IMR-90 (cell line): ENCODE data around the gene DPY19L1. TPM values are rescaled to one million over a fixed set of nuclear protein-coding genes. Genes with fewer than 3 reads are reported as not detected.
A peak's percentile ranks its signal among the peaks of the same experiment; 100 is the strongest.

Experiments
- ATAC-seq: fragments of 200-7000 bp; cut with Tn5 transposase; 2 replicates; pipeline ENCODE4 v1.9.1; 2020; ENCODE audit warnings: low read depth, mild to moderate bottlenecking, moderate library complexity
- BruUV-seq: library from RNA; stranded (reverse); fragments of 400-500 nt; replicated peaks from 2 replicates; lab custom pipeline; 2021; lab: Mats Ljungman, UMichigan
- CTCF ChIA-PET: fragments of 300-600 bp; formaldehyde crosslinking; extraction: SDS; loops from one replicate; lab custom pipeline; 2021; ENCODE audit warnings: antibody characterized with exemption; lab: Yijun Ruan, JAX
- POLR2A ChIA-PET: fragments of 300-600 bp; sonication (Branson Sonifier 250); formaldehyde crosslinking; loops from one replicate; lab custom pipeline; 2022; ENCODE audit warnings: antibody characterized with exemption; ENCODE audit not compliant: unreplicated experiment; lab: Charles Lee
- DNase-seq: peaks from one replicate; pipeline ENCODE4 v3.0.0; 2013
- H2AFZ ChIP-seq: replicated peaks from 2 replicates; pipeline ENCODE3; 2013; ENCODE audit warnings: low read length, mild to moderate bottlenecking; ENCODE audit not compliant: poor library complexity
- H2AK5ac ChIP-seq: 2 replicates; pipeline ENCODE4 v1.6.1; 2013; ENCODE audit warnings: low read depth, low read length, inconsistent platforms
- H2AK9ac ChIP-seq: replicated peaks from 2 replicates; pipeline ENCODE3; 2013; ENCODE audit warnings: mild to moderate bottlenecking, low read depth, low read length, moderate library complexity; ENCODE audit not compliant: poor library complexity
- H2BK120ac ChIP-seq: 2 replicates; pipeline ENCODE4 v1.6.1; 2013; ENCODE audit warnings: low read depth, low read length, inconsistent platforms
- H2BK15ac ChIP-seq: 3 replicates; pipeline ENCODE4 v1.6.1; 2013; ENCODE audit warnings: low read depth, low read length, inconsistent platforms
- H2BK20ac ChIP-seq: 2 replicates; pipeline ENCODE4 v1.6.1; 2013; ENCODE audit warnings: low read depth, mild to moderate bottlenecking, inconsistent platforms, low read length, moderate library complexity
- H2BK5ac ChIP-seq: 2 replicates; pipeline ENCODE4 v1.6.1; 2013; ENCODE audit warnings: mild to moderate bottlenecking, low read depth, low read length, inconsistent platforms; ENCODE audit not compliant: poor library complexity, severe bottlenecking
- H3K14ac ChIP-seq: replicated peaks from 2 replicates; pipeline ENCODE4 v1.6.1; 2013; ENCODE audit warnings: low read depth, low read length, inconsistent platforms
- H3K18ac ChIP-seq: 2 replicates; pipeline ENCODE4 v1.6.1; 2013; ENCODE audit warnings: low read depth, low read length, control low read depth
- H3K23ac ChIP-seq: 2 replicates; pipeline ENCODE4 v1.6.1; 2013; ENCODE audit warnings: low read depth, low read length, inconsistent platforms
- H3K27ac ChIP-seq: 2 replicates; pipeline ENCODE4 v1.5.1; 2013; ENCODE audit warnings: mild to moderate bottlenecking, control low read depth, low read length; ENCODE audit not compliant: insufficient read depth
- H3K27me3 ChIP-seq: 2 replicates; pipeline ENCODE4 v1.6.1; 2013; ENCODE audit warnings: low read length; ENCODE audit not compliant: control insufficient read depth, insufficient read depth
- H3K36me3 ChIP-seq: 2 replicates; pipeline ENCODE4 v1.6.1; 2013; ENCODE audit warnings: low read length, mixed read lengths; ENCODE audit not compliant: control insufficient read depth, insufficient read depth
- H3K4ac ChIP-seq: 2 replicates; pipeline ENCODE4 v1.6.1; 2013; ENCODE audit warnings: low read depth, low read length, inconsistent platforms
- H3K4me1 ChIP-seq: 2 replicates; pipeline ENCODE4 v1.6.1; 2013; ENCODE audit warnings: low read length, mixed read lengths; ENCODE audit not compliant: control insufficient read depth, insufficient read depth
- H3K4me2 ChIP-seq: 2 replicates; pipeline ENCODE4 v1.6.1; 2013; ENCODE audit warnings: low read depth, mild to moderate bottlenecking, control low read depth, low read length, moderate library complexity
- H3K4me3 ChIP-seq: 2 replicates; pipeline ENCODE4 v1.5.1; 2013; ENCODE audit warnings: low read depth, mild to moderate bottlenecking, control low read depth, low read length, moderate library complexity; ENCODE audit not compliant: insufficient read depth
- H3K56ac ChIP-seq: 2 replicates; pipeline ENCODE4 v1.6.1; 2013; ENCODE audit warnings: low read length, inconsistent platforms; ENCODE audit not compliant: insufficient read depth; ENCODE audit errors: extremely low read depth
- H3K79me1 ChIP-seq, 2 experiments: 2 replicates each; pipeline ENCODE4 v1.6.1; 2013; ENCODE audit warnings: low read length in 2 of 2, inconsistent platforms in 1 of 2, low read depth in 1 of 2
- H3K9ac ChIP-seq: 2 replicates; pipeline ENCODE4 v1.6.1; 2013; ENCODE audit warnings: low read depth, low read length, control low read depth
- H3K9me1 ChIP-seq: 2 replicates; pipeline ENCODE4 v1.6.1; 2013; ENCODE audit warnings: low read length, inconsistent platforms; ENCODE audit not compliant: insufficient read depth
- H3K9me3 ChIP-seq: 2 replicates; pipeline ENCODE4 v1.6.1; 2013; ENCODE audit warnings: low read length; ENCODE audit not compliant: control insufficient read depth, insufficient read depth
- H4K20me1 ChIP-seq: 2 replicates; pipeline ENCODE4 v1.6.1; 2013; ENCODE audit warnings: low read length, inconsistent platforms; ENCODE audit not compliant: insufficient read depth
- H4K5ac ChIP-seq: 2 replicates; pipeline ENCODE4 v1.6.1; 2013; ENCODE audit warnings: mild to moderate bottlenecking, low read depth, low read length, control low read depth
- H4K8ac ChIP-seq, 2 experiments: 2 replicates each; pipeline ENCODE4 v1.6.1; 2013; ENCODE audit warnings: low read depth in 2 of 2, low read length in 2 of 2, control low read depth in 1 of 2, inconsistent platforms in 1 of 2
- H4K91ac ChIP-seq: 2 replicates; pipeline ENCODE4 v1.6.1; 2013; ENCODE audit warnings: low read depth, low read length, inconsistent platforms; ENCODE audit not compliant: insufficient read depth
- CEBPB ChIP-seq: IDR thresholded peaks from 2 replicates; pipeline ENCODE4 v1.6.1; 2012; ENCODE audit warnings: low read depth, low read length, improper control_type of control experiment
- CHD1 ChIP-seq: IDR thresholded peaks from 2 replicates; pipeline ENCODE4 v1.6.1; 2012; ENCODE audit warnings: low read depth, low read length, improper control_type of control experiment
- RFX5 ChIP-seq: IDR thresholded peaks from 2 replicates; pipeline ENCODE4 v1.8.0; 2012; ENCODE audit warnings: low read depth, mild to moderate bottlenecking, low read length, moderate library complexity
- USF2 ChIP-seq: fragments of 150-350 bp; IDR thresholded peaks from 2 replicates; pipeline ENCODE4 v1.6.1; 2017; ENCODE audit warnings: mild to moderate bottlenecking, antibody characterized with exemption, low read length, low read depth
- WGBS, 2 experiments: methylation state at CpG; one replicate each; pipeline versions ENCODE4 v1.1.5 to v1.1.7; 2013; ENCODE audit warnings: missing lambda C conversion rate in 2 of 2; ENCODE audit not compliant: insufficient read length in 1 of 2; ENCODE audit errors: extremely low coverage in 2 of 2; 5-methylcytosine and 5-hydroxymethylcytosine counted together
- dilution Hi-C: fragments of 300-500 bp; cut with HindIII; formaldehyde crosslinking; loops from one replicate; pipeline ENCODE4 v1.14.3; 2018; ENCODE audit warnings: low sequenced_read_pairs; ENCODE audit not compliant: unreplicated experiment
- in situ Hi-C: fragments of 300-500 bp; cut with MboI; formaldehyde crosslinking; loops from 3 replicates; pipeline ENCODE4 v1.14.3; 2019; ENCODE audit warnings: low sequenced_read_pairs, inconsistent platforms, mixed read lengths
- intact Hi-C: fragments of 100-400 bp; cut with micrococcal nuclease; formaldehyde crosslinking; loops from 2 replicates; pipeline ENCODE4 v1.10.0; 2022
- polyA plus RNA-seq, 3 experiments: library from polyadenylated mRNA; depleted of rRNA; stranded (reverse); fragments of >200 nt; gene quantifications; 2 replicates each; pipeline ENCODE4 v1.2.3, GENCODE V29; 2012; ENCODE audit warnings: low replicate concordance in 1 of 3
- total RNA-seq: library from RNA; depleted of rRNA; stranded (reverse); fragments of >200 nt; gene quantifications from 2 replicates; pipeline ENCODE4 v1.2.3, GENCODE V29; 2012

The DPY19L1 gene
- total and polyA plus RNA-seq, 2 of the 4 experiments (the other 2 are of a cell fraction): 12.1 to 12.2 TPM

GRCh38 chr7:35032166-35032565 is 5.1 kb downstream of the DPY19L1 start:
- H3K4me2 ChIP-seq: no peak overlapping the region
- H2BK20ac ChIP-seq: no peak overlapping the region
- ChIA-PET CTCF (no interaction called here), POLR2A (no interaction called here)
- dilution Hi-C loops: no loop called here
- no peaks in the 10 kb centered on the region for H3K36me3 ChIP-seq
- no peak overlapping the region for H3K23ac ChIP-seq
- no peak overlapping the region for H3K4ac ChIP-seq
- H4K20me1 ChIP-seq: peaks cover 12% of the 10 kb centered on the region; the same call in 1 of the 2 replicates
- WGBS, 2 experiments: no CpG with 5 or more reads among the region's 1 CpG
- H2AK9ac ChIP-seq: no peak overlapping the region
- H2BK120ac ChIP-seq: no peak overlapping the region
- ATAC-seq (no peak), DNase-seq (no peak)
- H3K4me1 ChIP-seq: peaks cover 4% of the 10 kb centered on the region; the same call in 1 of the 2 replicates
- H3K79me1 ChIP-seq: peaks cover 34 to 48% of the 10 kb centered on the region in 2 experiments
- TF ChIP-seq CHD1: no peak
- no peak for TF ChIP-seq CEBPB
- 0 out of 2 replicates have a peak, but pooled peaks have one; percentile 12 for TF ChIP-seq USF2
- TF ChIP-seq RFX5: no peak
- H2AK5ac ChIP-seq: no peak overlapping the region
- BruUV-seq: no TSS peak
- H3K9me3 ChIP-seq: no peaks in the 10 kb centered on the region
- H3K27me3 ChIP-seq: no peaks in the 10 kb centered on the region
- H2BK5ac ChIP-seq: no peak overlapping the region
- H3K27ac ChIP-seq: no peak overlapping the region
- no peak overlapping the region for H4K8ac ChIP-seq
- H2BK15ac ChIP-seq: no peak overlapping the region
- in situ Hi-C loops: no loop called here
- H3K9me1 ChIP-seq: peaks cover 4% of the 10 kb centered on the region
- no peak overlapping the region for H2AFZ ChIP-seq
- intact Hi-C loops: loop anchor here (10.0 kb wide), 2 partner anchors 717 to 937 kb away; no protein-coding TSS in a partner anchor
- no peak overlapping the region for H4K91ac ChIP-seq
- H3K14ac ChIP-seq: no peak overlapping the region
- no peak overlapping the region for H3K56ac ChIP-seq
- no peak overlapping the region for H3K18ac ChIP-seq
- H4K5ac ChIP-seq: no peak overlapping the region
- H3K9ac ChIP-seq: no peak overlapping the region
- no peak overlapping the region for H3K4me3 ChIP-seq
